Nephron (organoid): ENCODE measurements around the gene C1QC.

ENCODE experiments used
- H3K27ac Mint-ChIP-seq, 3 experiments: 2 replicates each; pipeline ENCODE4 v1.8.0; 2020; ENCODE audit warnings: mixed read lengths in 3 of 3, mild to moderate bottlenecking in 2 of 3, moderate library complexity in 1 of 3
- H3K27me3 Mint-ChIP-seq: 2 replicates; pipeline ENCODE4 v1.8.0; 2021; ENCODE audit warnings: low read depth, mild to moderate bottlenecking, moderate library complexity, mixed read lengths
- H3K36me3 Mint-ChIP-seq: 2 replicates; pipeline ENCODE4 v1.8.0; 2020; ENCODE audit warnings: low read depth, mixed read lengths
- H3K4me1 Mint-ChIP-seq: 2 replicates; pipeline ENCODE4 v1.8.0; 2020; ENCODE audit warnings: mixed read lengths
- H3K4me3 Mint-ChIP-seq, 3 experiments: 2 replicates each; pipeline ENCODE4 v1.8.0; 2020; ENCODE audit warnings: mild to moderate bottlenecking in 3 of 3, mixed read lengths in 3 of 3, moderate library complexity in 2 of 3
- H3K9me3 Mint-ChIP-seq: 2 replicates; pipeline ENCODE4 v1.8.0; 2020; ENCODE audit warnings: mixed read lengths
- CTCF ChIP-seq, 3 experiments: fragments of 200-600 bp; sonication (generic); IDR thresholded peaks; one replicate each; pipeline ENCODE4 v1.5.0; 2021; ENCODE audit warnings: antibody characterized with exemption in 3 of 3; ENCODE audit not compliant: unreplicated experiment in 3 of 3

C1QC gene

GRCh38 chr1:22607154-22607553 is 36.3 kb upstream of the C1QC start:
- Mint-ChIP-seq H3K36me3 (no peaks in the 10 kb centered on the region), H3K9me3 (peaks cover 2% of the 10 kb centered on the region), H3K27me3 (peaks cover 95% of the 10 kb centered on the region), H3K4me3 (no peak overlapping the region), H3K27ac (no peak overlapping the region), H3K4me1 (no peaks in the 10 kb centered on the region)
- no peak for TF ChIP-seq CTCF (IDR thresholded peaks at IDR 0.05; ENCODE audit: unreplicated experiment in 3 of 3)

GRCh38 chr1:22608361-22608760 is 35.1 kb upstream of the C1QC start:
- Mint-ChIP-seq H3K9me3 (peaks cover 2% of the 10 kb centered on the region), H3K4me3 (no peak overlapping the region), H3K27me3 (peaks cover 97% of the 10 kb centered on the region), H3K4me1 (no peaks in the 10 kb centered on the region), H3K36me3 (no peaks in the 10 kb centered on the region), H3K27ac (no peak overlapping the region)
- TF ChIP-seq CTCF (IDR thresholded peaks at IDR 0.05; ENCODE audit: unreplicated experiment in 3 of 3), result no peak

- H3K36me3 Mint-ChIP-seq, result no peaks in the 10 kb centered on the region
- H3K4me3 Mint-ChIP-seq, result no peak overlapping the region
- H3K27ac Mint-ChIP-seq, result no peak overlapping the region
- peaks cover 2% of the 10 kb centered on the region for H3K9me3 Mint-ChIP-seq
- H3K4me1 Mint-ChIP-seq, result no peaks in the 10 kb centered on the region
- peaks cover 94% of the 10 kb centered on the region for H3K27me3 Mint-ChIP-seq
- TF ChIP-seq CTCF (IDR thresholded peaks at IDR 0.05; ENCODE audit: unreplicated experiment in 3 of 3), result no peak
These were observed 34.1 kb upstream of the C1QC start for GRCh38 chr1:22609291-22609690.

- Mint-ChIP-seq H3K9me3 (peaks cover 2% of the 10 kb centered on the region), H3K27ac (no peak overlapping the region), H3K36me3 (no peaks in the 10 kb centered on the region), H3K4me1 (no peaks in the 10 kb centered on the region), H3K4me3 (no peak overlapping the region), H3K27me3 (peaks cover 93% of the 10 kb centered on the region)
- no peak for TF ChIP-seq CTCF (IDR thresholded peaks at IDR 0.05; ENCODE audit: unreplicated experiment in 3 of 3)
These were observed 31.9 kb upstream of the C1QC start for GRCh38 chr1:22611530-22611947.

GRCh38 chr1:22612671-22613571 is 30.5 kb upstream of the C1QC start:
- no peak for TF ChIP-seq CTCF (IDR thresholded peaks at IDR 0.05; ENCODE audit: unreplicated experiment in 3 of 3)
- peaks cover 93% of the 10 kb centered on the region for H3K27me3 Mint-ChIP-seq
- no peaks in the 10 kb centered on the region for H3K36me3 Mint-ChIP-seq
- no peak overlapping the region for H3K4me3 Mint-ChIP-seq
- H3K9me3 Mint-ChIP-seq, result peaks cover 2% of the 10 kb centered on the region
- no peak overlapping the region for H3K27ac Mint-ChIP-seq
- H3K4me1 Mint-ChIP-seq, result no peaks in the 10 kb centered on the region

- Mint-ChIP-seq H3K4me1 (no peaks in the 10 kb centered on the region), H3K27me3 (peaks cover 91% of the 10 kb centered on the region), H3K4me3 (no peak overlapping the region), H3K27ac (no peak overlapping the region), H3K9me3 (peaks cover 2% of the 10 kb centered on the region), H3K36me3 (no peaks in the 10 kb centered on the region)
- no peak for TF ChIP-seq CTCF (IDR thresholded peaks at IDR 0.05; ENCODE audit: unreplicated experiment in 3 of 3)
These were observed 29.9 kb upstream of the C1QC start for GRCh38 chr1:22613572-22613918.
